ENCODE measurements around the gene CLIP3. TPM values are rescaled to one million over a fixed set of nuclear protein-coding genes. Genes with fewer than 3 reads are reported as not detected.
A peak's percentile ranks its signal among the peaks of the same experiment; 100 is the strongest.

CLIP3 gene
- total and polyA plus RNA-seq, 2 of the 13 experiments (the other 11 are each of a cell fraction or from before 2014, with no cell fraction given) = 0.15 to 1.2 TPM

DNA sequence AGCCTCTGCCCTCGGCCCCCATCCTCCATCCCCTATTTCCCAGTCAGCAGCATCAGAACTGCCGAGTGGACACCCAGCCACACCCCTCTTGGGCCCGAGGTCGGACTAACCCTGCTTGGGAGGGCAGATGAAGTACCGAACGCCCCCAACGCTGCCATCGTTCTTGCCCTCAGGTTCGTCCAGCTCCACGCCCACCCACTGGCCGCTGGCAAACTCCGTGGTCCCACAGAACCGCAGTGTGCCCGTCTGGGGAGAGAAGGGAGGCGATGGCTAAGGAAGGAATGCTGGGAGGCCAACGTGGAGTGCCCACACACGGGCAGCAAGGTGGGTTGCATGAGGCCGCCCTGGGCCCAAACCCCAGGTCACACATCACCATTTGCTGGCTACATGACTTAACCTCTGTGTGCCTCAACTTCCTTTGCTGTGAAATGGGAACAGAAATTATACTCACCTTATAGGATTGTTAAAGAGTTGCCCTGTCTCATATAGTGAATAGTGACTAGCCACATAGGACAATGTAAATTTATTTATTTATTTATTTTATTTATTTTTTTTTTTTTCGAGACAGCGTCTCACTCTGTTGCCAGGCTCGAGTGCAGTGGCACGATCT is 13.5 kb downstream of the CLIP3 start:
- FAIRE-seq = no peak
- TF ChIP-seq NR2F2 (IDR thresholded peaks at IDR 0.05; ENCODE audit: borderline replicate concordance, low read depth) (no peak), AGO2 (optimal IDR thresholded peaks at IDR 0.05; ENCODE audit: low read depth, low read length) (peak; percentile 50), ZNF326 (CRISPR knock-in tag; IDR thresholded peaks at IDR 0.05; ENCODE audit: borderline replicate concordance) (no peak), ZNF629 (CRISPR knock-in tag; conservative IDR thresholded peaks at IDR 0.05) (peak; percentile 71)
- peaks cover 2 to 9% of the 10 kb centered on the region in 2 experiments; a peak in 4 of 5 replicates for H3K36me3 ChIP-seq (replicated peaks in 1 of 2; ENCODE audit: control insufficient read depth in 1 of 2, insufficient read depth in 2 of 2, low read length in 2 of 2)
- intact Hi-C loops (cut with micrococcal nuclease; ENCODE audit: unreplicated experiment) (no loop called here), in situ Hi-C loops (cut with HindIII; ENCODE audit: extremely low pct_ligation_motif_present, low pct_unique_long_range_greater_than_20kb) (no loop called here)
- 95% methylated on average over 22 of the region's 22 CpGs for WGBS (ENCODE audit: low lambda C conversion rate)
- H2AFZ ChIP-seq (ENCODE audit: low read length) = no peak overlapping the region
- peaks cover 16% of the 10 kb centered on the region for H3K4me1 ChIP-seq (ENCODE audit: insufficient read depth, low read length)
- H4K20me1 ChIP-seq (ENCODE audit: insufficient read depth, low read length) = no peaks in the 10 kb centered on the region
- no peak overlapping the region for H3K9ac ChIP-seq (ENCODE audit: insufficient read depth, low read depth, low read length)
- no peak overlapping the region for H3K27ac ChIP-seq (ENCODE audit: extremely low read length, insufficient read depth, low read length)
- H3K4me2 ChIP-seq (ENCODE audit: low read depth, low read length) = no peak overlapping the region
- BruUV-seq (replicated peaks) = no TSS peak
- ChIA-PET CTCF (ENCODE audit: low intra/inter-chr PET ratio, low total read pairs) (no interaction called here), POLR2A (no interaction called here)
- no peak overlapping the region for H3K4me3 ChIP-seq (replicated peaks in 1 of 3; ENCODE audit: insufficient read depth in 1 of 3, low read depth in 2 of 3, low read length in 3 of 3)
- no peaks in the 10 kb centered on the region for H3K27me3 ChIP-seq (ENCODE audit: control insufficient read depth in 1 of 2, insufficient read depth in 2 of 2, low read length in 2 of 2)
- peaks cover 10% of the 10 kb centered on the region for H3K79me2 ChIP-seq (ENCODE audit: insufficient read depth, low read length)
- DNase-seq (ENCODE audit: low spot score) = no peak
- no peak for ATAC-seq
- H3K9me3 ChIP-seq (ENCODE audit: low read length) = no peaks in the 10 kb centered on the region

GRCh38 chr19:36014012-36014924 is 18.4 kb downstream of the CLIP3 start, which contains the start of gene ALKBH6:
Gene ALKBH6, minus strand, starts transcription at chr19:36014213. Its CDS starts 816 bp downstream, at chr19:36013397.
- peak; percentile 92 for FAIRE-seq
- ChIA-PET POLR2A (interaction anchor here (0.8 to 1.7 kb wide), 6 partner anchors 17 to 45 kb away, joined by 5 to 17 read pairs (median 5); partner anchors contain the start of gene THAP8), CTCF (ENCODE audit: low intra/inter-chr PET ratio, low total read pairs) (no interaction called here)
- Histone ChIP-seq H3K4me1 (ENCODE audit: insufficient read depth, low read length) (peaks cover 42% of the 10 kb centered on the region), H3K4me3 (replicated peaks in 1 of 3; ENCODE audit: insufficient read depth in 1 of 3, low read depth in 2 of 3, low read length in 3 of 3) (peak within 1 kb of the TSS; percentile 74 to 92 (median 85)), H2AFZ (ENCODE audit: low read length) (no peak within 1 kb of the TSS), H3K79me2 (ENCODE audit: insufficient read depth, low read length) (peaks cover 13% of the 10 kb centered on the region), H3K9ac (ENCODE audit: insufficient read depth, low read depth, low read length) (peak within 1 kb of the TSS; percentile 77), H3K27me3 (ENCODE audit: control insufficient read depth in 1 of 2, insufficient read depth in 2 of 2, low read length in 2 of 2) (no peaks in the 10 kb centered on the region; a peak in 1 of 5 replicates), H4K20me1 (ENCODE audit: insufficient read depth, low read length) (no peaks in the 10 kb centered on the region), H3K27ac (ENCODE audit: extremely low read length, insufficient read depth, low read length) (peak within 1 kb of the TSS; percentile 67), H3K9me3 (ENCODE audit: low read length) (no peaks in the 10 kb centered on the region), H3K36me3 (replicated peaks in 1 of 2; ENCODE audit: control insufficient read depth in 1 of 2, insufficient read depth in 2 of 2, low read length in 2 of 2) (no peaks in the 10 kb centered on the region), H3K4me2 (ENCODE audit: low read depth, low read length) (peak within 1 kb of the TSS; percentile 96)
- intact Hi-C loops (cut with micrococcal nuclease; ENCODE audit: unreplicated experiment) = loop anchor here (1.0 kb wide), 1 partner anchor 8 kb away; no protein-coding TSS in a partner anchor
- TSS peak; percentile 83 for BruUV-seq (replicated peaks)
- in situ Hi-C loops (cut with HindIII; ENCODE audit: extremely low pct_ligation_motif_present, low pct_unique_long_range_greater_than_20kb) = no loop called here
- peak; percentile 97 for DNase-seq (ENCODE audit: low spot score)
- ATAC-seq = peak; percentile 98
- WGBS (ENCODE audit: low lambda C conversion rate) = under 1% methylated on average over 21 of the region's 42 CpGs
- TF ChIP-seq CCDC6 (CRISPR knock-in tag; IDR thresholded peaks at IDR 0.05) (no peak), ZBTB46 (CRISPR knock-in tag; IDR thresholded peaks at IDR 0.05; ENCODE audit: borderline replicate concordance) (no peak), MAFK (conservative IDR thresholded peaks at IDR 0.05 in 1 of 2, IDR thresholded peaks at IDR 0.05 in 1 of 2; ENCODE audit: low read length in 2 of 2) (no peak), RBM39 (IDR thresholded peaks at IDR 0.05; ENCODE audit: low read depth, low read length, poor library complexity, severe bottlenecking) (peak; percentile 77)
- TF ChIP-seq, protein P1, sequence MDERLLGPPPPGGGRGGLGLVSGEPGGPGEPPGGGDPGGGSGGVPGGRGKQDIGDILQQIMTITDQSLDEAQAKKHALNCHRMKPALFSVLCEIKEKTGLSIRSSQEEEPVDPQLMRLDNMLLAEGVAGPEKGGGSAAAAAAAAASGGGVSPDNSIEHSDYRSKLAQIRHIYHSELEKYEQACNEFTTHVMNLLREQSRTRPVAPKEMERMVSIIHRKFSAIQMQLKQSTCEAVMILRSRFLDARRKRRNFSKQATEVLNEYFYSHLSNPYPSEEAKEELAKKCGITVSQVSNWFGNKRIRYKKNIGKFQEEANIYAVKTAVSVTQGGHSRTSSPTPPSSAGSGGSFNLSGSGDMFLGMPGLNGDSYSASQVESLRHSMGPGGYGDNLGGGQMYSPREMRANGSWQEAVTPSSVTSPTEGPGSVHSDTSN (CRISPR knock-in tag; IDR thresholded peaks at IDR 0.05) = no peak
- TF ChIP-seq, protein P2, sequence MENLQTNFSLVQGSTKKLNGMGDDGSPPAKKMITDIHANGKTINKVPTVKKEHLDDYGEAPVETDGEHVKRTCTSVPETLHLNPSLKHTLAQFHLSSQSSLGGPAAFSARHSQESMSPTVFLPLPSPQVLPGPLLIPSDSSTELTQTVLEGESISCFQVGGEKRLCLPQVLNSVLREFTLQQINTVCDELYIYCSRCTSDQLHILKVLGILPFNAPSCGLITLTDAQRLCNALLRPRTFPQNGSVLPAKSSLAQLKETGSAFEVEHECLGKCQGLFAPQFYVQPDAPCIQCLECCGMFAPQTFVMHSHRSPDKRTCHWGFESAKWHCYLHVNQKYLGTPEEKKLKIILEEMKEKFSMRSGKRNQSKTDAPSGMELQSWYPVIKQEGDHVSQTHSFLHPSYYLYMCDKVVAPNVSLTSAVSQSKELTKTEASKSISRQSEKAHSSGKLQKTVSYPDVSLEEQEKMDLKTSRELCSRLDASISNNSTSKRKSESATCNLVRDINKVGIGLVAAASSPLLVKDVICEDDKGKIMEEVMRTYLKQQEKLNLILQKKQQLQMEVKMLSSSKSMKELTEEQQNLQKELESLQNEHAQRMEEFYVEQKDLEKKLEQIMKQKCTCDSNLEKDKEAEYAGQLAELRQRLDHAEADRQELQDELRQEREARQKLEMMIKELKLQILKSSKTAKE (CRISPR knock-in tag; IDR thresholded peaks at IDR 0.05; ENCODE audit: borderline replicate concordance) = no peak

Data from HepG2 (cell line).